K562 (cell line): ENCODE measurements around the gene KLHL6. TPM values are rescaled to one million over a fixed set of nuclear protein-coding genes. Genes with fewer than 3 reads are reported as not detected.

Experiments used
- BDP1 ChIP-seq: IDR thresholded peaks from 3 replicates; pipeline ENCODE4 v1.6.1; 2011; ENCODE audit not compliant: insufficient read length, insufficient read depth
- ETS2 ChIP-seq: IDR thresholded peaks from 2 replicates; pipeline ENCODE4 v1.6.1; 2016; ENCODE audit warnings: borderline replicate concordance, missing genetic modification characterization, mild to moderate bottlenecking, moderate library complexity, missing compliant biosample characterization; ENCODE audit not compliant: poor library complexity, severe bottlenecking
- ETV6 ChIP-seq, 3 experiments: fragments of 150-350 bp in 1 of 3; sonication (generic) in 1 of 3; formaldehyde crosslinking in 1 of 3; IDR thresholded peaks; 2 replicates each; pipeline versions ENCODE4 v1.6.1 to v1.8.0; 2014 to 2022; ENCODE audit warnings: borderline replicate concordance in 2 of 3, low read depth in 2 of 3, antibody characterized with exemption in 1 of 3, low read length in 1 of 3, mild to moderate bottlenecking in 1 of 3, missing genetic modification reagents in 1 of 3
- FOXJ2 ChIP-seq: fragments of 200-800 bp; sonication (Bioruptor generic); IDR thresholded peaks from 2 replicates; pipeline ENCODE4 v1.6.1; 2016; ENCODE audit warnings: missing genetic modification characterization, missing compliant biosample characterization
- LARP7 ChIP-seq: fragments of 450-650 bp; IDR thresholded peaks from 2 replicates; pipeline ENCODE4 v1.6.1; 2016
- LCOR ChIP-seq: sonication (generic); formaldehyde crosslinking; IDR thresholded peaks from 2 replicates; pipeline ENCODE4 v1.8.0; 2022; ENCODE audit warnings: mild to moderate bottlenecking, missing genetic modification reagents
- MAX ChIP-seq: sonication (generic); formaldehyde crosslinking; IDR thresholded peaks from 2 replicates; pipeline ENCODE4 v1.9.0; 2022; ENCODE audit warnings: mild to moderate bottlenecking, missing genetic modification reagents
- MTF1 ChIP-seq: fragments of 250-450 bp; sonication (Bioruptor Pico); IDR thresholded peaks from 2 replicates; pipeline ENCODE4 v1.9.0; 2021; ENCODE audit warnings: moderate library complexity, mild to moderate bottlenecking, inconsistent platforms, borderline replicate concordance
- MYBL2 ChIP-seq, 2 experiments: fragments of 450-650 bp in 1 of 2; sonication (generic) in 1 of 2; formaldehyde crosslinking in 1 of 2; IDR thresholded peaks; 2 replicates each; pipeline versions ENCODE4 v1.6.1 to v1.8.1; 2017 to 2022; ENCODE audit warnings: borderline replicate concordance in 1 of 2, inconsistent platforms in 1 of 2, low read depth in 1 of 2, mild to moderate bottlenecking in 1 of 2, missing genetic modification reagents in 1 of 2, moderate library complexity in 1 of 2
- NFE2 ChIP-seq: IDR thresholded peaks from 2 replicates; pipeline ENCODE4 v1.6.1; 2014; ENCODE audit warnings: antibody characterized with exemption, low read depth
- NR2F6 ChIP-seq: fragments of 450-650 bp; formaldehyde crosslinking; IDR thresholded peaks from 2 replicates; pipeline ENCODE4 v1.4.0; 2020; ENCODE audit warnings: mild to moderate bottlenecking
- RBM14 ChIP-seq: fragments of 200-400 bp; formaldehyde crosslinking; IDR thresholded peaks from 2 replicates; pipeline ENCODE4 v1.6.1; 2018; ENCODE audit warnings: low read depth, mild to moderate bottlenecking, low read length, moderate library complexity, borderline replicate concordance; ENCODE audit not compliant: insufficient read depth
- SMAD1 ChIP-seq: fragments of 150-350 bp; IDR thresholded peaks from 2 replicates; pipeline ENCODE4 v1.6.1; 2014; ENCODE audit warnings: low read length, low read depth; ENCODE audit not compliant: partially characterized antibody
- SREBF1 ChIP-seq: fragments of 150-350 bp; IDR thresholded peaks from 2 replicates; pipeline ENCODE4 v1.6.1; 2014; ENCODE audit warnings: antibody characterized with exemption, low read depth, low read length, borderline replicate concordance
- STAG1 ChIP-seq: sonication (generic); formaldehyde crosslinking; IDR thresholded peaks from 2 replicates; pipeline ENCODE4 v1.5.0; 2020; ENCODE audit warnings: missing genetic modification reagents, borderline replicate concordance
- U2AF2 ChIP-seq: fragments of 200-400 bp; formaldehyde crosslinking; optimal IDR thresholded peaks from 2 replicates; pipeline ENCODE3; 2017; ENCODE audit warnings: low read depth, mild to moderate bottlenecking, low read length
- YBX1 ChIP-seq: fragments of 450-650 bp; IDR thresholded peaks from 2 replicates; pipeline ENCODE4 v1.7.1; 2016; ENCODE audit warnings: mild to moderate bottlenecking
- ZNF174 ChIP-seq: fragments of 250-450 bp; sonication (Bioruptor Pico); IDR thresholded peaks from 2 replicates; pipeline ENCODE4 v1.4.0; 2020; ENCODE audit warnings: mild to moderate bottlenecking
- ZNF79 ChIP-seq: fragments of 250-450 bp; sonication (Bioruptor Pico); IDR thresholded peaks from 2 replicates; pipeline ENCODE4 v1.4.0; 2020; ENCODE audit warnings: low read depth, mild to moderate bottlenecking, moderate library complexity
- ZNF830 ChIP-seq: fragments of 250-450 bp; sonication (Bioruptor Pico); IDR thresholded peaks from 2 replicates; pipeline ENCODE4 v1.5.0; 2021; ENCODE audit warnings: mild to moderate bottlenecking
- polyA plus RNA-seq, 8 experiments: library from polyadenylated mRNA; depleted of rRNA in 4 of 8; stranded (reverse) in 5 of 8; unstranded in 3 of 8; fragments of >200 nt; fragmentation: Nextera tagmentation in 2 of 8; fragmentation: Illumina TruSeq in 1 of 8; extraction: Ambion mirVana in 2 of 8; extraction: Trizol in 1 of 8; gene quantifications; 2 replicates each; pipeline versions ENCODE4 v1.2.1 to v1.2.3, GENCODE V29; 2011 to 2014; ENCODE audit warnings: inconsistent platforms in 1 of 8, missing spikeins in 1 of 8
- total RNA-seq, 7 experiments: library from RNA; depleted of rRNA in 6 of 7; stranded (reverse); fragments of >200 nt in 6 of 7; fragmentation: Illumina TruSeq in 2 of 7; extraction: Trizol in 2 of 7; gene quantifications; 2 replicates each; pipeline versions ENCODE4 v1.2.1 to v1.2.3, GENCODE V29; 2011 to 2021; ENCODE audit warnings: low replicate concordance in 1 of 7
- TF ChIP-seq, protein P1 (sequence below): fragments of 250-450 bp; sonication (Bioruptor Pico); IDR thresholded peaks from 2 replicates; pipeline ENCODE4 v1.8.0; 2022; ENCODE audit warnings: moderate library complexity, mild to moderate bottlenecking, inconsistent platforms

Gene KLHL6
- total and polyA plus RNA-seq, 9 of the 15 experiments (the other 6 are each of a cell fraction or from before 2014, with no cell fraction given) = 0.18 to 2.1 (median 1.4) TPM

GRCh38 chr3:183554377-183554776 lies 1.1 kb downstream of the KLHL6 start (continued):
- TF ChIP-seq ETV6 (IDR thresholded peaks at IDR 0.05; ENCODE audit: borderline replicate concordance in 1 of 2, low read depth in 2 of 2, low read length in 1 of 2) = no peak
- TF ChIP-seq ETV6 (CRISPR knock-in tag; IDR thresholded peaks at IDR 0.05; ENCODE audit: borderline replicate concordance) = no peak
- no peak for TF ChIP-seq LARP7
- TF ChIP-seq YBX1 = no peak
- no peak for TF ChIP-seq BDP1
- no peak for TF ChIP-seq NR2F6 (CRISPR knock-in tag)
- no peak for TF ChIP-seq ZNF79
- TF ChIP-seq FOXJ2 (tag) = no peak
- no peak for TF ChIP-seq ZNF830 (CRISPR knock-in tag)
- TF ChIP-seq SREBF1 = no peak
- TF ChIP-seq STAG1 (CRISPR knock-in tag) = no peak
- no peak for TF ChIP-seq ETS2
- TF ChIP-seq U2AF2 = no peak
- TF ChIP-seq NFE2 = no peak
- TF ChIP-seq LCOR = no peak
- TF ChIP-seq RBM14 = no peak
- TF ChIP-seq ZNF174 (CRISPR knock-in tag) = no peak
- no peak for TF ChIP-seq SMAD1
- TF ChIP-seq, protein P1, sequence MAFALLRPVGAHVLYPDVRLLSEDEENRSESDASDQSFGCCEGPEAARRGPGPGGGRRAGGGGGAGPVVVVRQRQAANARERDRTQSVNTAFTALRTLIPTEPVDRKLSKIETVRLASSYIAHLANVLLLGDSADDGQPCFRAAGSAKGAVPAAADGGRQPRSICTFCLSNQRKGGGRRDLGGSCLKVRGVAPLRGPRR (CRISPR knock-in tag) = no peak
- TF ChIP-seq MYBL2 (IDR thresholded peaks at IDR 0.05; ENCODE audit: low read depth) = no peak
- no peak for TF ChIP-seq MYBL2 (CRISPR knock-in tag; IDR thresholded peaks at IDR 0.05; ENCODE audit: borderline replicate concordance)
- no peak for TF ChIP-seq MTF1
- TF ChIP-seq MAX (CRISPR knock-in tag) = no peak
